WTC11 (cell line): ENCODE measurements around the gene UBL4A.

Experiments
- CTCF ChIP-seq: fragments of 200-600 bp; IDR thresholded peaks from 2 replicates; pipeline ENCODE4 v1.8.0; 2022; ENCODE audit warnings: antibody characterized with exemption
- E2F1 ChIP-seq: sonication (generic); formaldehyde crosslinking; IDR thresholded peaks from 2 replicates; pipeline ENCODE4 v1.8.0; 2022; ENCODE audit warnings: mild to moderate bottlenecking, missing genetic modification reagents
- ESRRA ChIP-seq: sonication (generic); formaldehyde crosslinking; IDR thresholded peaks from 2 replicates; pipeline ENCODE4 v1.8.1; 2022; ENCODE audit warnings: mild to moderate bottlenecking, missing genetic modification reagents, borderline replicate concordance
- JUN ChIP-seq: sonication (generic); formaldehyde crosslinking; IDR thresholded peaks from 2 replicates; pipeline ENCODE4 v1.8.0; 2023; ENCODE audit warnings: mild to moderate bottlenecking, missing genetic modification reagents
- SP1 ChIP-seq: sonication (generic); formaldehyde crosslinking; conservative IDR thresholded peaks from 2 replicates; pipeline ENCODE4 v1.8.1; 2022; ENCODE audit warnings: missing genetic modification reagents
- ZNF317 ChIP-seq: sonication (generic); formaldehyde crosslinking; IDR thresholded peaks from 2 replicates; pipeline ENCODE4 v1.8.1; 2023; ENCODE audit warnings: low read depth, mild to moderate bottlenecking, moderate library complexity, missing genetic modification reagents, borderline replicate concordance
- ZNF416 ChIP-seq: fragments of 250-450 bp; sonication (Bioruptor Pico); IDR thresholded peaks from 2 replicates; pipeline ENCODE4 v1.9.0; 2021; ENCODE audit warnings: mild to moderate bottlenecking, inconsistent platforms
- ZNF512 ChIP-seq: sonication (generic); formaldehyde crosslinking; IDR thresholded peaks from 2 replicates; pipeline ENCODE4 v1.8.1; 2022; ENCODE audit warnings: missing genetic modification reagents, borderline replicate concordance
- TF ChIP-seq, protein P1 (sequence below): sonication (generic); formaldehyde crosslinking; IDR thresholded peaks from 2 replicates; pipeline ENCODE4 v1.8.1; 2022; ENCODE audit warnings: mild to moderate bottlenecking, missing genetic modification reagents, moderate library complexity, borderline replicate concordance

- no peak for TF ChIP-seq SP1 (CRISPR knock-in tag)
- no peak for TF ChIP-seq E2F1 (CRISPR knock-in tag)
- no peak for TF ChIP-seq ZNF512 (CRISPR knock-in tag)
- TF ChIP-seq JUN (CRISPR knock-in tag) = no peak
- no peak for TF ChIP-seq ESRRA (CRISPR knock-in tag)
- TF ChIP-seq CTCF = no peak
- TF ChIP-seq ZNF416 = no peak
- TF ChIP-seq, protein P1, sequence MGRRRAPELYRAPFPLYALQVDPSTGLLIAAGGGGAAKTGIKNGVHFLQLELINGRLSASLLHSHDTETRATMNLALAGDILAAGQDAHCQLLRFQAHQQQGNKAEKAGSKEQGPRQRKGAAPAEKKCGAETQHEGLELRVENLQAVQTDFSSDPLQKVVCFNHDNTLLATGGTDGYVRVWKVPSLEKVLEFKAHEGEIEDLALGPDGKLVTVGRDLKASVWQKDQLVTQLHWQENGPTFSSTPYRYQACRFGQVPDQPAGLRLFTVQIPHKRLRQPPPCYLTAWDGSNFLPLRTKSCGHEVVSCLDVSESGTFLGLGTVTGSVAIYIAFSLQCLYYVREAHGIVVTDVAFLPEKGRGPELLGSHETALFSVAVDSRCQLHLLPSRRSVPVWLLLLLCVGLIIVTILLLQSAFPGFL = no peak
- TF ChIP-seq ZNF317 (CRISPR knock-in tag) = no peak
These were observed 19.5 kb downstream of the UBL4A start for GRCh38 chrX:154466907-154467306.
